Keratinocyte (primary cell): Measurements from ENCODE around the gene RNF182. TPM values are rescaled to one million over a fixed set of nuclear protein-coding genes. Genes with fewer than 3 reads are reported as not detected.

ENCODE experiments used
- DNase-seq: peaks from one replicate; pipeline ENCODE4 v3.0.0-alpha.2; 2011; ENCODE audit warnings: low read depth, missing footprints, low spot score
- FAIRE-seq: peaks from 2 replicates; lab custom pipeline; 2011; peaks lifted over from hg19 to GRCh38; lab: Jason Lieb, UNC
- H2AFZ ChIP-seq: 2 replicates; pipeline ENCODE4 v1.6.0; 2012; ENCODE audit warnings: low read length, control low read depth, inconsistent platforms; ENCODE audit not compliant: control insufficient read depth
- H3K27ac ChIP-seq: 2 replicates; pipeline ENCODE4 v1.5.1; 2011; ENCODE audit warnings: low read length; ENCODE audit not compliant: control insufficient read depth, insufficient read depth
- H3K27me3 ChIP-seq: 3 replicates; pipeline ENCODE4 v1.6.0; 2011; ENCODE audit warnings: low read length; ENCODE audit not compliant: control insufficient read depth, insufficient read depth; ENCODE audit errors: extremely low read depth
- H3K36me3 ChIP-seq, 2 experiments: 2 replicates in 1 of 2; 3 replicates in 1 of 2; pipeline ENCODE4 v1.5.1; 2011; ENCODE audit warnings: low read length in 2 of 2, mild to moderate bottlenecking in 1 of 2; ENCODE audit not compliant: control insufficient read depth in 2 of 2, insufficient read depth in 2 of 2; ENCODE audit errors: extremely low read depth in 1 of 2
- H3K4me1 ChIP-seq: 3 replicates; pipeline ENCODE4 v1.5.1; 2011; ENCODE audit warnings: low read length; ENCODE audit not compliant: control insufficient read depth, insufficient read depth; ENCODE audit errors: extremely low read depth
- H3K4me2 ChIP-seq: 3 replicates; pipeline ENCODE4 v1.6.0; 2011; ENCODE audit warnings: low read depth, low read length; ENCODE audit not compliant: control insufficient read depth, insufficient read depth; ENCODE audit errors: extremely low read depth
- H3K4me3 ChIP-seq, 3 experiments: fragments of 200-600 bp in 1 of 3; sonication (generic) in 1 of 3; 2 replicates in 2 of 3; 3 replicates in 1 of 3; pipeline ENCODE4 v1.5.1; 2011 to 2016; ENCODE audit warnings: low read length in 3 of 3, mild to moderate bottlenecking in 3 of 3, control low read depth in 2 of 3, inconsistent platforms in 1 of 3, low read depth in 1 of 3, mixed read lengths in 1 of 3, mixed run types in 1 of 3, moderate library complexity in 1 of 3; ENCODE audit not compliant: control insufficient read depth in 2 of 3, insufficient read depth in 2 of 3; ENCODE audit errors: extremely low read depth in 1 of 3
- H3K79me2 ChIP-seq: 2 replicates; pipeline ENCODE4 v1.6.0; 2012; ENCODE audit warnings: low read length; ENCODE audit not compliant: control insufficient read depth, insufficient read depth
- H3K9ac ChIP-seq: 3 replicates; pipeline ENCODE4 v1.6.0; 2011; ENCODE audit warnings: low read length; ENCODE audit not compliant: control insufficient read depth, insufficient read depth; ENCODE audit errors: extremely low read depth
- H3K9me1 ChIP-seq: 3 replicates; pipeline ENCODE4 v1.6.0; 2011; ENCODE audit warnings: low read length; ENCODE audit not compliant: control insufficient read depth, insufficient read depth; ENCODE audit errors: extremely low read depth
- H3K9me3 ChIP-seq: 2 replicates; pipeline ENCODE4 v1.5.1; 2012; ENCODE audit warnings: low read depth, low read length; ENCODE audit not compliant: control insufficient read depth
- H4K20me1 ChIP-seq: 3 replicates; pipeline ENCODE4 v1.6.0; 2011; ENCODE audit warnings: low read length; ENCODE audit not compliant: control insufficient read depth, insufficient read depth; ENCODE audit errors: extremely low read depth
- EZH2 ChIP-seq: IDR thresholded peaks from one replicate; pipeline ENCODE4 v1.6.1; 2012; ENCODE audit warnings: inconsistent platforms, mild to moderate bottlenecking, low read length, moderate library complexity
- dilution Hi-C: fragments of 300-500 bp; cut with MboI; formaldehyde crosslinking; loops from one replicate; pipeline ENCODE4 v1.7.0; 2020; ENCODE audit warnings: low sequenced_read_pairs; ENCODE audit not compliant: extremely low pct_ligation_motif_present
- polyA plus RNA-seq, 5 experiments: library from polyadenylated mRNA; depleted of rRNA in 3 of 5; stranded (reverse) in 3 of 5; stranded (forward) in 1 of 5; unstranded in 1 of 5; fragments of >200 nt; gene quantifications; 1 replicate in 1 of 5; 2 replicates in 3 of 5; 3 replicates in 1 of 5; pipeline versions ENCODE4 v1.2.1 to v1.2.3, GENCODE V29; 2011 to 2012; ENCODE audit warnings: missing spikeins in 2 of 5, low read depth in 1 of 5, low replicate concordance in 1 of 5
- TF ChIP-seq, protein P1 (sequence below), 3 experiments: IDR thresholded peaks in 1 of 3; conservative IDR thresholded peaks in 1 of 3; optimal IDR thresholded peaks in 1 of 3; 2 replicates in 2 of 3; 3 replicates in 1 of 3; pipeline versions ENCODE3 to v1.5.1; 2011; ENCODE audit warnings: low read length in 3 of 3, mild to moderate bottlenecking in 3 of 3, moderate library complexity in 2 of 3, control low read depth in 1 of 3, inconsistent platforms in 1 of 3; ENCODE audit not compliant: insufficient read depth in 2 of 3; ENCODE audit errors: extremely low read depth in 1 of 3

Gene RNF182
- polyA plus RNA-seq, 1 donor (not counting 4 experiments of a cell fraction or from before 2014, with no cell fraction given): 2.0 TPM

DNA sequence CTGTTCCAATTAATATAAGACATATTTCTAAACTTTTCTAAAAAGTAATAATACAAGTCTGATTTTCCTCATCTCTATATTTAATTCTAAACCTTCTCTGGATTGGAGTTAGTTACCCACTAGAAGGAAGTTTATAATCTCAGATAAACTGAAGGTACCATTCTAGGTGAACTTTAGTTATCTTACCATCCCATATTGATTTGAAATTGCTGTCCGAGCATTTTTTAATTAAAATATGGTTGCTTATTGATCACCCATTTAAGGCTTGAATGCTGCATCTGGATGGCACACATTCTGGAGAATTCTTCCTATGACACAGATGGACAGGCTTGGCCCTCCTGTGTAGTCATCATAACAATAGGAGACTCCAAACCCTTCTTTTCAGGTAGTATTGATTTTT is 8.0 kb downstream of the RNF182 start:
- no peaks in the 10 kb centered on the region for H4K20me1 ChIP-seq
- no peaks in the 10 kb centered on the region for H3K9me1 ChIP-seq
- H3K4me2 ChIP-seq: no peak overlapping the region
- H3K4me1 ChIP-seq: no peaks in the 10 kb centered on the region
- no peak overlapping the region for H2AFZ ChIP-seq
- H3K27me3 ChIP-seq: no peaks in the 10 kb centered on the region
- FAIRE-seq (no peak), DNase-seq (no peak)
- no peak for TF ChIP-seq EZH2
- TF ChIP-seq, protein P1, sequence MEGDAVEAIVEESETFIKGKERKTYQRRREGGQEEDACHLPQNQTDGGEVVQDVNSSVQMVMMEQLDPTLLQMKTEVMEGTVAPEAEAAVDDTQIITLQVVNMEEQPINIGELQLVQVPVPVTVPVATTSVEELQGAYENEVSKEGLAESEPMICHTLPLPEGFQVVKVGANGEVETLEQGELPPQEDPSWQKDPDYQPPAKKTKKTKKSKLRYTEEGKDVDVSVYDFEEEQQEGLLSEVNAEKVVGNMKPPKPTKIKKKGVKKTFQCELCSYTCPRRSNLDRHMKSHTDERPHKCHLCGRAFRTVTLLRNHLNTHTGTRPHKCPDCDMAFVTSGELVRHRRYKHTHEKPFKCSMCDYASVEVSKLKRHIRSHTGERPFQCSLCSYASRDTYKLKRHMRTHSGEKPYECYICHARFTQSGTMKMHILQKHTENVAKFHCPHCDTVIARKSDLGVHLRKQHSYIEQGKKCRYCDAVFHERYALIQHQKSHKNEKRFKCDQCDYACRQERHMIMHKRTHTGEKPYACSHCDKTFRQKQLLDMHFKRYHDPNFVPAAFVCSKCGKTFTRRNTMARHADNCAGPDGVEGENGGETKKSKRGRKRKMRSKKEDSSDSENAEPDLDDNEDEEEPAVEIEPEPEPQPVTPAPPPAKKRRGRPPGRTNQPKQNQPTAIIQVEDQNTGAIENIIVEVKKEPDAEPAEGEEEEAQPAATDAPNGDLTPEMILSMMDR (optimal IDR thresholded peaks at IDR 0.05 in 1 of 3, IDR thresholded peaks at IDR 0.05 in 1 of 3, conservative IDR thresholded peaks at IDR 0.05 in 1 of 3; ENCODE audit: extremely low read depth in 1 of 3, insufficient read depth in 2 of 3, low read length in 3 of 3): no peak
- H3K4me3 ChIP-seq: no peak overlapping the region
- dilution Hi-C loops: no loop called here
- no peaks in the 10 kb centered on the region for H3K9me3 ChIP-seq
- no peaks in the 10 kb centered on the region for H3K79me2 ChIP-seq
- no peak overlapping the region for H3K27ac ChIP-seq
- no peaks in the 10 kb centered on the region for H3K36me3 ChIP-seq
- H3K9ac ChIP-seq: no peak overlapping the region

DNA sequence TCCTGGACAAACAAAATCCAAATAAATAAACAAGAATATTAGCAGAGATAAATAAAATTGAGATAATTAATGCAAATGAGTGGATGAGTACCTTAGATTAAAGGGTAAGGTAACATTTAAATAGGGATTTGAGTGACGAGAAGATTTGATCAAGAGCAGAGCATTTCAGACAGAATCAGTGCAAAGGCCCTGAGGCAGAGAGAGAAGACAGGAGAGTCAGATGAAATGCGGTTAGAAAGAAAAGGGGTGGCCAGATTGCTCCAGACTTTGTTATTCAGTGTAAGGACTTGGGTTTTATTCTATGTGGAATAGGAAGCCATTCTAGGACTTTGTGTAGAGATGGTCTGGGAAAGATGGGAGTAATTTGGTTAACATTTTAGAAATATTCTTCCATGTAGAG is 10.0 kb downstream of the RNF182 start:
- dilution Hi-C loops: no loop called here
- Histone ChIP-seq H3K27me3 (no peaks in the 10 kb centered on the region), H3K79me2 (no peaks in the 10 kb centered on the region), H3K9me3 (no peaks in the 10 kb centered on the region), H3K9ac (no peak overlapping the region), H3K4me3 (no peak overlapping the region), H2AFZ (no peak overlapping the region), H4K20me1 (no peaks in the 10 kb centered on the region), H3K36me3 (no peaks in the 10 kb centered on the region), H3K4me2 (no peak overlapping the region), H3K9me1 (no peaks in the 10 kb centered on the region), H3K27ac (no peak overlapping the region), H3K4me1 (no peaks in the 10 kb centered on the region)
- DNase-seq (no peak), FAIRE-seq (no peak)
- TF ChIP-seq, protein P1 (optimal IDR thresholded peaks at IDR 0.05 in 1 of 3, IDR thresholded peaks at IDR 0.05 in 1 of 3, conservative IDR thresholded peaks at IDR 0.05 in 1 of 3; ENCODE audit: extremely low read depth in 1 of 3, insufficient read depth in 2 of 3, low read length in 3 of 3): no peak
- TF ChIP-seq EZH2: no peak
